Neural progenitor cell (in vitro differentiated cells): ENCODE measurements around the gene ITGA8. TPM values are rescaled to one million over a fixed set of nuclear protein-coding genes. Genes with fewer than 3 reads are reported as not detected.
"Not testable (repeated sequence)": the region's sequence is repeated elsewhere in the genome, so short reads cannot be mapped to it uniquely, and the experiment has no call there.

Source experiments
- DNase-seq: peaks from one replicate; pipeline ENCODE4 v3.0.0-alpha.2; 2016; ENCODE audit warnings: low spot score
- H2AFZ ChIP-seq: fragments of 200-600 bp; sonication (generic); replicated peaks from 2 replicates; pipeline ENCODE4 v1.6.1; 2016; ENCODE audit warnings: antibody characterized with exemption
- H3F3A ChIP-seq: fragments of 200-600 bp; sonication (generic); 2 replicates; pipeline ENCODE4 v1.6.1; 2016; ENCODE audit warnings: antibody characterized with exemption, low read depth
- H3K27ac ChIP-seq: fragments of 200-600 bp; sonication (generic); 2 replicates; pipeline ENCODE4 v1.5.1; 2016; ENCODE audit warnings: mild to moderate bottlenecking
- H3K27me3 ChIP-seq: fragments of 200-600 bp; sonication (generic); 2 replicates; pipeline ENCODE4 v1.6.1; 2016; ENCODE audit warnings: mild to moderate bottlenecking, moderate library complexity
- H3K36me3 ChIP-seq: fragments of 200-600 bp; sonication (generic); 2 replicates; pipeline ENCODE4 v1.5.1; 2016
- H3K4me1 ChIP-seq: fragments of 200-600 bp; sonication (generic); 2 replicates; pipeline ENCODE4 v1.6.1; 2016; ENCODE audit warnings: mixed run types
- H3K4me2 ChIP-seq: fragments of 200-600 bp; sonication (generic); 2 replicates; pipeline ENCODE4 v1.6.1; 2016
- H3K4me3 ChIP-seq: fragments of 200-600 bp; sonication (generic); 2 replicates; pipeline ENCODE4 v1.5.1; 2016
- H3K79me2 ChIP-seq: fragments of 200-600 bp; sonication (generic); 2 replicates; pipeline ENCODE4 v1.6.1; 2016; ENCODE audit warnings: low read depth
- H3K9ac ChIP-seq: fragments of 200-600 bp; sonication (generic); 2 replicates; pipeline ENCODE4 v1.6.1; 2016
- H3K9me3 ChIP-seq: fragments of 200-600 bp; sonication (generic); 2 replicates; pipeline ENCODE4 v1.5.1; 2016; ENCODE audit warnings: low read depth
- H4K20me1 ChIP-seq: fragments of 200-600 bp; sonication (generic); 2 replicates; pipeline ENCODE4 v1.6.1; 2016; ENCODE audit warnings: low read depth
- H3K27ac Mint-ChIP-seq: 3 replicates; pipeline ENCODE4 v1.8.0; 2021; ENCODE audit warnings: mixed read lengths
- H3K27me3 Mint-ChIP-seq: 2 replicates; pipeline ENCODE4 v1.8.0; 2022; ENCODE audit warnings: low read depth, mild to moderate bottlenecking, inconsistent platforms, moderate library complexity, mixed read lengths; ENCODE audit not compliant: insufficient read depth
- H3K36me3 Mint-ChIP-seq: 3 replicates; pipeline ENCODE4 v1.8.0; 2021; ENCODE audit warnings: mixed read lengths
- H3K4me1 Mint-ChIP-seq: 3 replicates; pipeline ENCODE4 v1.8.0; 2021; ENCODE audit warnings: mixed read lengths
- H3K4me3 Mint-ChIP-seq: 3 replicates; pipeline ENCODE4 v1.8.0; 2021; ENCODE audit warnings: mild to moderate bottlenecking, moderate library complexity, mixed read lengths
- H3K9me3 Mint-ChIP-seq: 3 replicates; pipeline ENCODE4 v1.8.0; 2020; ENCODE audit warnings: mixed read lengths
- CTCF ChIP-seq: fragments of 200-600 bp; sonication (generic); IDR thresholded peaks from 2 replicates; pipeline ENCODE4 v1.5.1; 2017; ENCODE audit warnings: antibody characterized with exemption, mild to moderate bottlenecking
- EZH2 ChIP-seq: fragments of 200-600 bp; sonication (generic); IDR thresholded peaks from 2 replicates; pipeline ENCODE4 v1.6.1; 2017; ENCODE audit warnings: antibody characterized with exemption, mild to moderate bottlenecking, moderate library complexity
- EZH2phosphoT487 ChIP-seq: fragments of 200-600 bp; sonication (generic); IDR thresholded peaks from 2 replicates; pipeline ENCODE4 v1.6.1; 2017; ENCODE audit warnings: antibody characterized with exemption
- total RNA-seq: library from RNA; depleted of rRNA; stranded (reverse); fragments of >200 nt; gene quantifications from 2 replicates; pipeline ENCODE4 v1.2.3, GENCODE V29; 2015; ENCODE audit warnings: low replicate concordance

The ITGA8 gene
- 0.15 TPM in 1 of 2 replicates, not detected in the other for total RNA-seq

GRCh38 chr10:15719899-15720634 lies at the start of gene ITGA8:
Gene ITGA8 (minus strand): TSS chr10:15719922. CDS start chr10:15719771, 151 bp downstream.
- Histone ChIP-seq H4K20me1 (peaks cover 11% of the 10 kb centered on the region), H3K4me3 (peak within 1 kb of the TSS; percentile 58), H3F3A (peaks cover 15% of the 10 kb centered on the region), H3K36me3 (no peaks in the 10 kb centered on the region), H3K4me2 (peak within 1 kb of the TSS; percentile 89), H3K9me3 (no peaks in the 10 kb centered on the region), H3K79me2 (no peaks in the 10 kb centered on the region), H3K9ac (no peak within 1 kb of the TSS), H3K4me1 (no peaks in the 10 kb centered on the region), H3K27me3 (peaks cover 78% of the 10 kb centered on the region), H2AFZ (peak within 1 kb of the TSS; percentile 69), H3K27ac (no peak within 1 kb of the TSS)
- Mint-ChIP-seq H3K27ac (peak within 1 kb of the TSS; percentile 46), H3K4me3 (peak within 1 kb of the TSS; percentile 91), H3K27me3 (peaks cover 17% of the 10 kb centered on the region), H3K36me3 (no peaks in the 10 kb centered on the region), H3K4me1 (peaks cover 11% of the 10 kb centered on the region), H3K9me3 (no peaks in the 10 kb centered on the region)
- no peak for TF ChIP-seq EZH2
- TF ChIP-seq CTCF = peak; percentile 68
- DNase-seq = peak; percentile 73

- H3K4me2 ChIP-seq = no peak overlapping the region
- Mint-ChIP-seq H3K36me3 (no peaks in the 10 kb centered on the region), H3K4me3 (no peak overlapping the region), H3K9me3 (no peaks in the 10 kb centered on the region), H3K4me1 (no peaks in the 10 kb centered on the region), H3K27ac (no peak overlapping the region), H3K27me3 (peaks cover 3% of the 10 kb centered on the region)
- no peaks in the 10 kb centered on the region for H3K36me3 ChIP-seq
- H3K9ac ChIP-seq = no peak overlapping the region
- H3K79me2 ChIP-seq = no peaks in the 10 kb centered on the region
- no peaks in the 10 kb centered on the region for H3K27me3 ChIP-seq
- no peaks in the 10 kb centered on the region for H3K9me3 ChIP-seq
- TF ChIP-seq EZH2phosphoT487 (no peak), CTCF (no peak), EZH2 (no peak)
- H3K4me3 ChIP-seq = no peak overlapping the region
- no peaks in the 10 kb centered on the region for H4K20me1 ChIP-seq
- no peaks in the 10 kb centered on the region for H3K4me1 ChIP-seq
- H3K27ac ChIP-seq = no peak overlapping the region
- no peak overlapping the region for H2AFZ ChIP-seq
- no peak for DNase-seq
- no peaks in the 10 kb centered on the region for H3F3A ChIP-seq
These were observed 45.3 kb upstream of the ITGA8 start for GRCh38 chr10:15764892-15765454.

GRCh38 chr10:15763006-15763405 lies 43.3 kb upstream of the ITGA8 start:
- H3F3A ChIP-seq = no peaks in the 10 kb centered on the region
- no peaks in the 10 kb centered on the region for H3K9me3 Mint-ChIP-seq
- no peak overlapping the region for H3K27ac ChIP-seq
- no peak overlapping the region for H3K4me3 ChIP-seq
- H3K79me2 ChIP-seq = no peaks in the 10 kb centered on the region
- no peaks in the 10 kb centered on the region for H3K4me1 Mint-ChIP-seq
- no peak overlapping the region for H3K4me2 ChIP-seq
- no peaks in the 10 kb centered on the region for H4K20me1 ChIP-seq
- H3K27me3 Mint-ChIP-seq = peaks cover 3% of the 10 kb centered on the region
- no peak overlapping the region for H3K27ac Mint-ChIP-seq
- no peaks in the 10 kb centered on the region for H3K4me1 ChIP-seq
- no peaks in the 10 kb centered on the region for H3K27me3 ChIP-seq
- H3K4me3 Mint-ChIP-seq = no peak overlapping the region
- no peak overlapping the region for H2AFZ ChIP-seq
- no peaks in the 10 kb centered on the region for H3K36me3 Mint-ChIP-seq
- no peak for DNase-seq
- H3K36me3 ChIP-seq = no peaks in the 10 kb centered on the region
- H3K9ac ChIP-seq = no peak overlapping the region
- no peaks in the 10 kb centered on the region for H3K9me3 ChIP-seq
- TF ChIP-seq EZH2phosphoT487 = no peak
- no peak for TF ChIP-seq CTCF
- TF ChIP-seq EZH2 = no peak

GRCh38 chr10:15762239-15762638 lies 42.5 kb upstream of the ITGA8 start:
- not testable (repeated sequence) for H3F3A ChIP-seq, H3K27me3 Mint-ChIP-seq, H2AFZ ChIP-seq

GRCh38 chr10:15761224-15761623 lies 41.5 kb upstream of the ITGA8 start:
- H3K4me1 ChIP-seq, H3K4me2 ChIP-seq, H3K27ac ChIP-seq, H3K27me3 Mint-ChIP-seq, H3K79me2 ChIP-seq, H3K9ac ChIP-seq, H3K9me3 ChIP-seq, DNase-seq, H3K27ac Mint-ChIP-seq, H3F3A ChIP-seq, H3K4me1 Mint-ChIP-seq, H4K20me1 ChIP-seq, H3K27me3 ChIP-seq, H3K4me3 ChIP-seq, H3K36me3 ChIP-seq, H3K9me3 Mint-ChIP-seq, H3K36me3 Mint-ChIP-seq, H2AFZ ChIP-seq, H3K4me3 Mint-ChIP-seq: not testable (repeated sequence)

More at GRCh38 chr10:15762239-15762638, 42.5 kb upstream of the ITGA8 start:
- H3K27ac Mint-ChIP-seq, H3K79me2 ChIP-seq, DNase-seq, H3K36me3 ChIP-seq, H3K9me3 Mint-ChIP-seq, H3K4me2 ChIP-seq, H3K4me1 Mint-ChIP-seq, H3K36me3 Mint-ChIP-seq, H4K20me1 ChIP-seq, H3K9ac ChIP-seq, H3K27me3 ChIP-seq, H3K4me1 ChIP-seq, H3K27ac ChIP-seq, H3K4me3 Mint-ChIP-seq, H3K4me3 ChIP-seq, H3K9me3 ChIP-seq: not testable (repeated sequence)
